ENCODE measurements around the gene KRT75. TPM values are rescaled to one million over a fixed set of nuclear protein-coding genes. Genes with fewer than 3 reads are reported as not detected.

KRT75 gene
- total and polyA plus RNA-seq, 12 donors: not detected

DNA sequence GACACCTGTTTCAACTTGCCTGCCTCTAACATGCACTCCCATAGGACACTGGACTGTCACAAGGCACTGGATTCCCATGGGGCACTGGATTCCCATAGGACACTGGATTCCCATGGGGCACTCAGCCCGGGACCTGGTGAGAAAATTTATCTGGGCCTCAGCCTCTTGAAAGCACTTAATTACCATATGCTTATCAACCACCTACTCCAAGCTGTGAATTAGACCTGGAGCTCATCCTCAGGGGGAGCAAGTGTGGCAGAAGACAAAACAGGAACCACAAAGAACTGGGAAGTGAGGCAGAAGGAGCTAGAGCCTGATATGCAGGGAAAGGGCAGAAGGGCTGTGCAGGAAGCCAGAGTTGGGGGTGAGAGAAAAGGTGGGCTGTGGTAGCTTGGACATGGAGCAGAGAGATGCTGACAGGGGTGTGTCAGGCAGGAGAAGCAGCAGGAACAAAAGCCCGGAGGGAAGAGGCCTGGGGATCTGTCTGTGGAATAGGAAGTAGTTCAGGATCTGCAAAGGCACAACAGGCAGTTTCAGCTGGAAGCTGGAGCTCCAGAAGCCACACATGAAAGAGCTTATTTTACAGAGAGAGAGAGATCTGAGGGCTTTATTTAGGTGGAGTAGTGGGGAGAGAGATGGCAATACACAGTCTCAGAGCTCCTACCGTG lies 31.2 kb downstream of the KRT75 start:
- DNase-seq (no peak), ATAC-seq (no peak)
- no peak for TF ChIP-seq CTCF (IDR thresholded peaks at IDR 0.05)
- intact Hi-C loops (cut with DNase I): no loop called here
- Histone ChIP-seq H3K9me3 (no peaks in the 10 kb centered on the region), H3K27ac (no peak overlapping the region), H3K4me1 (no peaks in the 10 kb centered on the region), H3K4me3 (no peak overlapping the region), H3K36me3 (no peaks in the 10 kb centered on the region), H3K27me3 (peaks cover 0 to 49% (median 8%) of the 10 kb centered on the region in 7 donors)
- 43 to 52% methylated on average over 3 of the region's 3 CpGs for WGBS, 2 donors

- 94 to 96% methylated on average over 2 of the region's 2 CpGs for WGBS, 2 donors
- peaks cover 0 to 48% (median 8%) of the 10 kb centered on the region in 7 donors for H3K27me3 ChIP-seq
- intact Hi-C loops (cut with DNase I): no loop called here
Observed at GRCh38 chr12:52402377-52402776, 31.8 kb downstream of the KRT75 start.

DNA sequence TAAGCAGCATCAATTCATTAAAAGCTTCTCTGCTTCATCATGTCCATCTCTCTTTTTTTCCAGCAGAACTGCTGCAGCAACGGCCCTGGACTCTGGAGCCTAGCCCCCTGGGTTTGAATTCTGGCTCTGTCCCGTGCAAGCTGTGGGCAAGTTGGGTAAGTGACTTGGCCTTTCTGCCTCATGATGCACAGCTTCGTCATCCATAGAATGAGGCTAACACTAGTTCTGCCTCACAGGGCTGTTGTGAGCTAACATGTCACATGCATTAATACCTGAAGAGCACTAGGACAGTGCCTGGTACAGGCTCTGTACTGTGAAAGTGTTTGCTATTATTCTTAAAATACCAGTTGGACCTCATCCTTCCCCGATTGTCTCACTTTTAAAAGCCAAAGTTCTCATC lies 32.2 kb downstream of the KRT75 start:
- Histone ChIP-seq H3K4me1 (no peaks in the 10 kb centered on the region), H3K27ac (no peak overlapping the region), H3K4me3 (no peak overlapping the region), H3K36me3 (no peaks in the 10 kb centered on the region), H3K9me3 (no peaks in the 10 kb centered on the region), H3K27me3 (peaks cover 0 to 52% (median 9%) of the 10 kb centered on the region in 7 donors)
- no peak for DNase-seq
- ATAC-seq: no peak
- intact Hi-C loops (cut with DNase I): no loop called here
- WGBS, 2 donors: 81 to 87% methylated on average over 4 of the region's 4 CpGs
- no peak for TF ChIP-seq CTCF (IDR thresholded peaks at IDR 0.05)

More at GRCh38 chr12:52402377-52402776, 31.8 kb downstream of the KRT75 start:
- Histone ChIP-seq H3K4me1 (no peaks in the 10 kb centered on the region), H3K36me3 (no peaks in the 10 kb centered on the region), H3K4me3 (no peak overlapping the region), H3K9me3 (no peaks in the 10 kb centered on the region), H3K27ac (no peak overlapping the region)
- ATAC-seq: no peak
- no peak for DNase-seq
- no peak for TF ChIP-seq CTCF (IDR thresholded peaks at IDR 0.05)

GRCh38 chr12:52401526-52401925 lies 32.6 kb downstream of the KRT75 start:
- TF ChIP-seq CTCF (IDR thresholded peaks at IDR 0.05): no peak
- ATAC-seq (no peak), DNase-seq (no peak)
- Histone ChIP-seq H3K36me3 (no peaks in the 10 kb centered on the region), H3K4me3 (no peak overlapping the region), H3K27ac (no peak overlapping the region), H3K9me3 (no peaks in the 10 kb centered on the region), H3K27me3 (peaks cover 0 to 56% (median 13%) of the 10 kb centered on the region in 7 donors), H3K4me1 (no peaks in the 10 kb centered on the region)
- intact Hi-C loops (cut with DNase I): no loop called here
- WGBS, 2 donors: 87 to 91% methylated on average over 5 of the region's 5 CpGs
